GM12865 (cell line): ENCODE measurements around the gene AAR2.

Source experiments
- DNase-seq: peaks from one replicate; pipeline ENCODE4 v3.0.0; 2010; ENCODE audit warnings: low read depth
- H3K4me3 ChIP-seq: 2 replicates; pipeline ENCODE4 v1.5.1; 2011; ENCODE audit warnings: mild to moderate bottlenecking, low read depth, low read length, control low read depth
- CTCF ChIP-seq: IDR thresholded peaks from 2 replicates; pipeline ENCODE4 v1.5.1; 2011; ENCODE audit warnings: low read length, control low read depth, low read depth, inconsistent platforms; ENCODE audit not compliant: insufficient read depth; ENCODE audit errors: missing control alignments

Gene AAR2

GRCh38 chr20:36298061-36298460 lies 61.8 kb downstream of the AAR2 start:
- H3K4me3 ChIP-seq = no peak overlapping the region
- no peak for TF ChIP-seq CTCF
- DNase-seq = no peak

GRCh38 chr20:36298795-36299339 lies 62.6 kb downstream of the AAR2 start:
- no peak for TF ChIP-seq CTCF
- DNase-seq = no peak

GRCh38 chr20:36299459-36299858 lies 63.2 kb downstream of the AAR2 start:
- TF ChIP-seq CTCF = no peak
- no peak for DNase-seq
- H3K4me3 ChIP-seq = no peak overlapping the region

More at GRCh38 chr20:36298795-36299339, 62.6 kb downstream of the AAR2 start:
- H3K4me3 ChIP-seq = no peak overlapping the region

GRCh38 chr20:36301359-36302119 lies 65.3 kb downstream of the AAR2 start:
- DNase-seq = no peak
- H3K4me3 ChIP-seq = no peak overlapping the region
- TF ChIP-seq CTCF = no peak

GRCh38 chr20:36303020-36303595 lies 66.8 kb downstream of the AAR2 start:
- no peak for TF ChIP-seq CTCF
- no peak for DNase-seq

GRCh38 chr20:36303831-36304230 lies 67.6 kb downstream of the AAR2 start:
- no peak for DNase-seq
- no peak for TF ChIP-seq CTCF
- H3K4me3 ChIP-seq = no peak overlapping the region

More at GRCh38 chr20:36303020-36303595, 66.8 kb downstream of the AAR2 start:
- H3K4me3 ChIP-seq = no peak overlapping the region
